Measurements from ENCODE around the gene NDUFA13. TPM values are rescaled to one million over a fixed set of nuclear protein-coding genes. Genes with fewer than 3 reads are reported as not detected.

The NDUFA13 gene
- polyA plus RNA-seq, 1 donor from 2014 or later = 266 TPM

GRCh38 chr19:19550485-19550929, 34.5 kb downstream of the NDUFA13 start:
- Histone ChIP-seq H3K27ac (ENCODE audit: low read length) (no peak overlapping the region), H3K9ac (ENCODE audit: low read length) (no peak overlapping the region), H3K9me2 (ENCODE audit: insufficient read depth, low read length) (no peaks in the 10 kb centered on the region), H4K20me1 (ENCODE audit: insufficient read depth) (no peaks in the 10 kb centered on the region), H3K4me2 (ENCODE audit: low read length) (no peak overlapping the region), H3K9me3 (ENCODE audit: low read length) (no peaks in the 10 kb centered on the region), H3K4me3 (ENCODE audit: low read length) (no peak overlapping the region), H3K36me3 (ENCODE audit: insufficient read depth, low read length) (no peaks in the 10 kb centered on the region), H3K27me3 (ENCODE audit: insufficient read depth, low read depth, low read length) (no peaks in the 10 kb centered on the region), H2AFZ (ENCODE audit: low read depth, low read length) (no peak overlapping the region), H3K79me2 (replicated peaks; ENCODE audit: insufficient read depth, low read length) (no peaks in the 10 kb centered on the region), H3F3A (ENCODE audit: insufficient read depth, low read length, poor library complexity, severe bottlenecking) (no peaks in the 10 kb centered on the region)
- TF ChIP-seq POLR2AphosphoS5 (IDR thresholded peaks at IDR 0.05) = no peak
- no peak for TF ChIP-seq CTCF (IDR thresholded peaks at IDR 0.05; ENCODE audit: poor library complexity, severe bottlenecking)
- no peak for TF ChIP-seq RAD21 (conservative IDR thresholded peaks at IDR 0.05)
- no peak for TF ChIP-seq EP300 (conservative IDR thresholded peaks at IDR 0.05; ENCODE audit: poor library complexity, severe bottlenecking)
- no peak for TF ChIP-seq REST (IDR thresholded peaks at IDR 0.05; ENCODE audit: borderline replicate concordance)
- TF ChIP-seq TAF1 (IDR thresholded peaks at IDR 0.05; ENCODE audit: low read depth) = no peak
- no peak for TF ChIP-seq EZH2 (IDR thresholded peaks at IDR 0.05; ENCODE audit: borderline replicate concordance, insufficient read depth, low read length, poor library complexity, severe bottlenecking)
- no peak for TF ChIP-seq SMC3 (conservative IDR thresholded peaks at IDR 0.05; ENCODE audit: poor library complexity)
- no peak for TF ChIP-seq MXI1 (conservative IDR thresholded peaks at IDR 0.05; ENCODE audit: poor library complexity, severe bottlenecking)

GRCh38 chr19:19550972-19551852, 35.2 kb downstream of the NDUFA13 start:
- Histone ChIP-seq H2AFZ (ENCODE audit: low read depth, low read length) (no peak overlapping the region), H3F3A (ENCODE audit: insufficient read depth, low read length, poor library complexity, severe bottlenecking) (no peaks in the 10 kb centered on the region), H3K36me3 (ENCODE audit: insufficient read depth, low read length) (no peaks in the 10 kb centered on the region), H3K9ac (ENCODE audit: low read length) (no peak overlapping the region), H3K79me2 (replicated peaks; ENCODE audit: insufficient read depth, low read length) (no peaks in the 10 kb centered on the region), H3K9me2 (ENCODE audit: insufficient read depth, low read length) (no peaks in the 10 kb centered on the region), H3K27me3 (ENCODE audit: insufficient read depth, low read depth, low read length) (no peaks in the 10 kb centered on the region), H3K4me3 (ENCODE audit: low read length) (no peak overlapping the region), H4K20me1 (ENCODE audit: insufficient read depth) (no peaks in the 10 kb centered on the region), H3K9me3 (ENCODE audit: low read length) (no peaks in the 10 kb centered on the region), H3K4me2 (ENCODE audit: low read length) (no peak overlapping the region), H3K27ac (ENCODE audit: low read length) (no peak overlapping the region)
- no peak for TF ChIP-seq CTCF (IDR thresholded peaks at IDR 0.05; ENCODE audit: poor library complexity, severe bottlenecking)
